Immature natural killer cell (primary cell): ENCODE data around the gene GPRC5A. TPM values are rescaled to one million over a fixed set of nuclear protein-coding genes. Genes with fewer than 3 reads are reported as not detected.
"Not testable (repeated sequence)": the region's sequence is repeated elsewhere in the genome, so short reads cannot be mapped to it uniquely, and the experiment has no call there.

Experiments
- DNase-seq, 3 donors: peaks; one replicate each; pipeline ENCODE4 v3.0.0; 2022; ENCODE audit warnings: mixed read lengths in 1 of 3
- H3K27ac Mint-ChIP-seq, 6 donors: one replicate each; pipeline ENCODE4 v1.8.0; 2020; ENCODE audit warnings: mixed read lengths in 6 of 6, mild to moderate bottlenecking in 5 of 6, inconsistent platforms in 4 of 6, moderate library complexity in 3 of 6
- H3K27me3 Mint-ChIP-seq, 3 donors: one replicate each; pipeline ENCODE4 v1.8.0; 2020 to 2021; ENCODE audit warnings: low read depth in 3 of 3, mild to moderate bottlenecking in 3 of 3, mixed read lengths in 3 of 3, moderate library complexity in 3 of 3, inconsistent platforms in 1 of 3
- H3K36me3 Mint-ChIP-seq, 3 donors: one replicate each; pipeline ENCODE4 v1.8.0; 2020; ENCODE audit warnings: mixed read lengths in 3 of 3, inconsistent platforms in 2 of 3, mild to moderate bottlenecking in 2 of 3
- H3K4me1 Mint-ChIP-seq, 2 donors: one replicate each; pipeline ENCODE4 v1.8.0; 2020; ENCODE audit warnings: inconsistent platforms in 2 of 2, mild to moderate bottlenecking in 2 of 2, mixed read lengths in 2 of 2, moderate library complexity in 1 of 2
- H3K4me3 Mint-ChIP-seq, 5 donors: one replicate each; pipeline ENCODE4 v1.8.0; 2020; ENCODE audit warnings: mild to moderate bottlenecking in 5 of 5, mixed read lengths in 5 of 5, inconsistent platforms in 3 of 5, moderate library complexity in 3 of 5
- H3K9me3 Mint-ChIP-seq, 6 donors: one replicate each; pipeline ENCODE4 v1.8.0; 2020; ENCODE audit warnings: mild to moderate bottlenecking in 6 of 6, mixed read lengths in 6 of 6, inconsistent platforms in 4 of 6, moderate library complexity in 3 of 6
- polyA plus RNA-seq, 3 donors: library from polyadenylated mRNA; unstranded; fragments of 300-500 nt; fragmentation: Illumina TruSeq; gene quantifications; one replicate each; pipeline ENCODE4 v1.2.3, GENCODE V29; 2021

GPRC5A gene
- polyA plus RNA-seq: not detected

- Mint-ChIP-seq H3K4me3 (peak within 1 kb of the TSS; percentile 25 to 65 (median 52)), H3K9me3 (peaks cover 0 to 2% (median 0%) of the 10 kb centered on the region in 6 donors), H3K4me1 (peaks cover 0 to 4% of the 10 kb centered on the region in 2 donors), H3K36me3 (no peaks in the 10 kb centered on the region), H3K27ac (no peak within 1 kb of the TSS), H3K27me3 (peaks cover 4 to 26% (median 7%) of the 10 kb centered on the region in 3 donors)
- no peak for DNase-seq
These were observed at the start of gene GPRC5A for GRCh38 chr12:12891080-12891880. Gene GPRC5A, plus strand, starts transcription at chr12:12891562. Its CDS starts 16,688 bp downstream, at chr12:12908250.

- H3K4me3 Mint-ChIP-seq: no peak overlapping the region
- no peak for DNase-seq
- H3K9me3 Mint-ChIP-seq: no peaks in the 10 kb centered on the region
- H3K36me3 Mint-ChIP-seq: peaks cover 0 to 7% (median 2%) of the 10 kb centered on the region in 3 donors
- H3K4me1 Mint-ChIP-seq: no peaks in the 10 kb centered on the region
- H3K27ac Mint-ChIP-seq: no peak overlapping the region
- peaks cover 0 to 2% (median 1%) of the 10 kb centered on the region in 3 donors for H3K27me3 Mint-ChIP-seq
These were observed 45.5 kb upstream of the GPRC5A start for GRCh38 chr12:12845794-12846243.

GRCh38 chr12:12846780-12847179 is 44.6 kb upstream of the GPRC5A start:
- not testable (repeated sequence) for H3K27ac Mint-ChIP-seq, H3K27me3 Mint-ChIP-seq, H3K4me3 Mint-ChIP-seq, H3K36me3 Mint-ChIP-seq, H3K9me3 Mint-ChIP-seq, H3K4me1 Mint-ChIP-seq, DNase-seq

GRCh38 chr12:12853435-12853834 is 37.9 kb upstream of the GPRC5A start:
- DNase-seq: no peak
- no peak overlapping the region for H3K4me3 Mint-ChIP-seq
- H3K9me3 Mint-ChIP-seq: no peaks in the 10 kb centered on the region
- H3K36me3 Mint-ChIP-seq: peaks cover 0 to 2% (median 0%) of the 10 kb centered on the region in 3 donors
- peaks cover 0 to 2% (median 1%) of the 10 kb centered on the region in 3 donors for H3K27me3 Mint-ChIP-seq
- no peaks in the 10 kb centered on the region for H3K4me1 Mint-ChIP-seq
- no peak overlapping the region for H3K27ac Mint-ChIP-seq

- Mint-ChIP-seq H3K36me3 (peaks cover 0 to 11% (median 3%) of the 10 kb centered on the region in 3 donors), H3K27me3 (peaks cover 1 to 5% (median 2%) of the 10 kb centered on the region in 3 donors), H3K4me1 (no peaks in the 10 kb centered on the region), H3K4me3 (no peak overlapping the region), H3K27ac (no peak overlapping the region), H3K9me3 (no peaks in the 10 kb centered on the region)
- DNase-seq: no peak
These were observed 31.7 kb upstream of the GPRC5A start for GRCh38 chr12:12859690-12860089.

- H3K27me3 Mint-ChIP-seq: peaks cover 2 to 8% (median 2%) of the 10 kb centered on the region in 3 donors
- H3K4me3 Mint-ChIP-seq: no peak overlapping the region
- peaks cover 0 to 11% (median 3%) of the 10 kb centered on the region in 3 donors for H3K36me3 Mint-ChIP-seq
- no peaks in the 10 kb centered on the region for H3K4me1 Mint-ChIP-seq
- H3K9me3 Mint-ChIP-seq: no peaks in the 10 kb centered on the region
- no peak overlapping the region for H3K27ac Mint-ChIP-seq
- DNase-seq: no peak
These were observed 27.1 kb upstream of the GPRC5A start for GRCh38 chr12:12864243-12864642.

GRCh38 chr12:12868477-12869235 is 22.7 kb upstream of the GPRC5A start:
- no peak overlapping the region for H3K27ac Mint-ChIP-seq
- DNase-seq: no peak
- H3K36me3 Mint-ChIP-seq: peaks cover 0 to 4% (median 0%) of the 10 kb centered on the region in 3 donors
- H3K27me3 Mint-ChIP-seq: peaks cover 1 to 5% (median 2%) of the 10 kb centered on the region in 3 donors
- no peaks in the 10 kb centered on the region for H3K9me3 Mint-ChIP-seq
- H3K4me3 Mint-ChIP-seq: no peak overlapping the region
- H3K4me1 Mint-ChIP-seq: no peaks in the 10 kb centered on the region

GRCh38 chr12:12870465-12870864 is 20.9 kb upstream of the GPRC5A start:
- DNase-seq: no peak
- Mint-ChIP-seq H3K9me3 (no peaks in the 10 kb centered on the region), H3K27ac (no peak overlapping the region), H3K4me3 (no peak overlapping the region), H3K27me3 (peaks cover 0 to 2% (median 0%) of the 10 kb centered on the region in 3 donors), H3K4me1 (no peaks in the 10 kb centered on the region), H3K36me3 (no peaks in the 10 kb centered on the region)

- H3K4me1 Mint-ChIP-seq: no peaks in the 10 kb centered on the region
- no peak overlapping the region for H3K27ac Mint-ChIP-seq
- H3K27me3 Mint-ChIP-seq: peaks cover 0 to 2% (median 0%) of the 10 kb centered on the region in 3 donors
- H3K36me3 Mint-ChIP-seq: no peaks in the 10 kb centered on the region
- no peak for DNase-seq
- H3K9me3 Mint-ChIP-seq: no peaks in the 10 kb centered on the region
- no peak overlapping the region for H3K4me3 Mint-ChIP-seq
These were observed 19.7 kb upstream of the GPRC5A start for GRCh38 chr12:12871587-12872138.

- no peak overlapping the region for H3K4me3 Mint-ChIP-seq
These were observed 19.0 kb upstream of the GPRC5A start for GRCh38 chr12:12872139-12872933.

GRCh38 chr12:12872934-12873275 is 18.5 kb upstream of the GPRC5A start:
- Mint-ChIP-seq H3K4me3 (no peak overlapping the region), H3K4me1 (no peaks in the 10 kb centered on the region), H3K9me3 (no peaks in the 10 kb centered on the region), H3K27ac (no peak overlapping the region), H3K27me3 (no peaks in the 10 kb centered on the region), H3K36me3 (no peaks in the 10 kb centered on the region)
- DNase-seq: no peak

More at GRCh38 chr12:12872139-12872933, 19.0 kb upstream of the GPRC5A start:
- no peak for DNase-seq
- Mint-ChIP-seq H3K36me3 (no peaks in the 10 kb centered on the region), H3K4me1 (no peaks in the 10 kb centered on the region), H3K27ac (no peak overlapping the region), H3K9me3 (no peaks in the 10 kb centered on the region), H3K27me3 (peaks cover 0 to 2% (median 0%) of the 10 kb centered on the region in 3 donors)

- no peak for DNase-seq
- Mint-ChIP-seq H3K27ac (no peak overlapping the region), H3K36me3 (no peaks in the 10 kb centered on the region), H3K9me3 (no peaks in the 10 kb centered on the region), H3K27me3 (no peaks in the 10 kb centered on the region), H3K4me3 (no peak overlapping the region), H3K4me1 (no peaks in the 10 kb centered on the region)
These were observed 17.3 kb upstream of the GPRC5A start for GRCh38 chr12:12874029-12874428.

GRCh38 chr12:12875301-12875700 is 16.1 kb upstream of the GPRC5A start:
- not testable (repeated sequence) for DNase-seq, H3K27me3 Mint-ChIP-seq, H3K36me3 Mint-ChIP-seq, H3K9me3 Mint-ChIP-seq, H3K4me1 Mint-ChIP-seq, H3K27ac Mint-ChIP-seq, H3K4me3 Mint-ChIP-seq
